Measurements from ENCODE around the gene B3GNT7. TPM values are rescaled to one million over a fixed set of nuclear protein-coding genes. Genes with fewer than 3 reads are reported as not detected.

B3GNT7 gene
- total RNA-seq, 1 experiment from 2014 or later: 83.3 TPM

GRCh38 chr2:231362555-231363184, 32.8 kb upstream of the B3GNT7 start:
- in situ Hi-C loops (cut with HindIII; ENCODE audit: low pct_unique_long_range_greater_than_20kb, low sequenced_read_pairs): no loop called here
- DNase-seq (ENCODE audit: low read depth, low spot score) (no peak), ATAC-seq (no peak)
- H3K27me3 ChIP-seq (ENCODE audit: control insufficient read depth, insufficient read depth, low read length): no peaks in the 10 kb centered on the region
- BruUV-seq (replicated peaks): no TSS peak
- CTCF ChIA-PET: interaction anchor here (0.9 to 1.6 kb wide), 2 partner anchors 27 to 32 kb away, joined by 3 to 4 read pairs; no protein-coding TSS in a partner anchor
- H3K27ac ChIP-seq (ENCODE audit: low read length): peak overlapping the region; percentile 97
- POLR2A ChIA-PET: interaction anchor here (0.5 kb wide), 1 partner anchor 1339 kb away, joined by 6 read pairs; no protein-coding TSS in a partner anchor
- H3K36me3 ChIP-seq (ENCODE audit: control insufficient read depth, insufficient read depth, low read length): no peaks in the 10 kb centered on the region
- no peaks in the 10 kb centered on the region for H3K9me3 ChIP-seq (ENCODE audit: control insufficient read depth, insufficient read depth, low read depth, low read length)
- intact Hi-C loops (cut with micrococcal nuclease; ENCODE audit: unreplicated experiment): loop anchor here (5.0 kb wide), 1 partner anchor 35 kb away; the partner anchor contains the start of gene B3GNT7
- TF ChIP-seq CTCF (IDR thresholded peaks at IDR 0.05) (no peak), TCF7L2 (IDR thresholded peaks at IDR 0.05; ENCODE audit: low read depth, low read length) (no peak), SIN3A (IDR thresholded peaks at IDR 0.05; ENCODE audit: borderline replicate concordance, insufficient read depth, low read depth, low read length) (no peak), REST (IDR thresholded peaks at IDR 0.05; ENCODE audit: insufficient read depth in 1 of 2, low read depth in 2 of 2, low read length in 1 of 2) (no peak), POLR2AphosphoS5 (IDR thresholded peaks at IDR 0.05; ENCODE audit: low read depth, low read length) (no peak)
- no peak overlapping the region for H3K4me3 ChIP-seq (ENCODE audit: low read depth in 2 of 2, low read length in 2 of 2)
- H3K4me1 ChIP-seq (ENCODE audit: control insufficient read depth, insufficient read depth, low read length): peaks cover 67% of the 10 kb centered on the region

- peak overlapping the region; percentile 97 for H3K27ac ChIP-seq (ENCODE audit: low read length)
- no peak overlapping the region for H3K4me3 ChIP-seq (ENCODE audit: low read depth in 2 of 2, low read length in 2 of 2)
- TF ChIP-seq SIN3A (IDR thresholded peaks at IDR 0.05; ENCODE audit: borderline replicate concordance, insufficient read depth, low read depth, low read length): no peak
- no peak for TF ChIP-seq CTCF (IDR thresholded peaks at IDR 0.05)
- no peak for TF ChIP-seq TCF7L2 (IDR thresholded peaks at IDR 0.05; ENCODE audit: low read depth, low read length)
- no peak for TF ChIP-seq POLR2AphosphoS5 (IDR thresholded peaks at IDR 0.05; ENCODE audit: low read depth, low read length)
- TF ChIP-seq REST (IDR thresholded peaks at IDR 0.05; ENCODE audit: insufficient read depth in 1 of 2, low read depth in 2 of 2, low read length in 1 of 2): no peak
- BruUV-seq (replicated peaks): no TSS peak
- ChIA-PET CTCF (no interaction called here), POLR2A (interaction anchor here (1.0 kb wide), 1 partner anchor 37 kb away, joined by 3 read pairs; no protein-coding TSS in a partner anchor)
- DNase-seq (ENCODE audit: low read depth, low spot score) (no peak), ATAC-seq (no peak)
- H3K9me3 ChIP-seq (ENCODE audit: control insufficient read depth, insufficient read depth, low read depth, low read length): no peaks in the 10 kb centered on the region
- H3K4me1 ChIP-seq (ENCODE audit: control insufficient read depth, insufficient read depth, low read length): peaks cover 67% of the 10 kb centered on the region
- intact Hi-C loops (cut with micrococcal nuclease; ENCODE audit: unreplicated experiment) (loop anchor here (5.0 kb wide), 1 partner anchor 33 kb away; the partner anchor contains the start of gene B3GNT7), in situ Hi-C loops (cut with HindIII; ENCODE audit: low pct_unique_long_range_greater_than_20kb, low sequenced_read_pairs) (no loop called here)
- H3K36me3 ChIP-seq (ENCODE audit: control insufficient read depth, insufficient read depth, low read length): no peaks in the 10 kb centered on the region
- no peaks in the 10 kb centered on the region for H3K27me3 ChIP-seq (ENCODE audit: control insufficient read depth, insufficient read depth, low read length)
These were observed 31.4 kb upstream of the B3GNT7 start for GRCh38 chr2:231364061-231364460.

All from Panc1 (cell line).